ENCODE results near the gene C11orf42. TPM values are rescaled to one million over a fixed set of nuclear protein-coding genes. Genes with fewer than 3 reads are reported as not detected.
"Not testable (repeated sequence)": the region's sequence is repeated elsewhere in the genome, so short reads cannot be mapped to it uniquely, and the experiment has no call there.

The C11orf42 gene
- total RNA-seq, 1 donor from 2014 or later = not detected

DNA sequence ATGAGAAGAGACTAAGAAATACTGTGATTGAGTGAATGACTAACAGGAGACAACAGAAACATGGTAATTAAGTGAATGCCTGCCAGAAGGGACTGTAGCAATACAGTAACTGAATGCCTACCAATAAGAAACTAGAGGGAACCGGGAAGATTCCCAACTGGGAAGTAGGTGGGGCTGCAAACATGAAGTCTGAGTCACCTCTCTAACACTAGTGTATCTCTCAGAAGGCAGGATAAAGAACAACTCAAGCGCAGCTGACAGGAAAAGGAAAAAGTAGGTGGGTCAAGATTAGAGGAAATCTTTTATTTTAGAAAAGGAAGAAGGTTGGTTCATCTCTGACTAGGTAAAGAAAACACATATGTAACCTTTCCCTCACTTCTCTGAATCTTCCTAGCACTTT, 14.0 kb downstream of the C11orf42 start:
- peak; percentile 3 to 87 for DNase-seq (ENCODE audit: low read depth in 2 of 2)

DNA sequence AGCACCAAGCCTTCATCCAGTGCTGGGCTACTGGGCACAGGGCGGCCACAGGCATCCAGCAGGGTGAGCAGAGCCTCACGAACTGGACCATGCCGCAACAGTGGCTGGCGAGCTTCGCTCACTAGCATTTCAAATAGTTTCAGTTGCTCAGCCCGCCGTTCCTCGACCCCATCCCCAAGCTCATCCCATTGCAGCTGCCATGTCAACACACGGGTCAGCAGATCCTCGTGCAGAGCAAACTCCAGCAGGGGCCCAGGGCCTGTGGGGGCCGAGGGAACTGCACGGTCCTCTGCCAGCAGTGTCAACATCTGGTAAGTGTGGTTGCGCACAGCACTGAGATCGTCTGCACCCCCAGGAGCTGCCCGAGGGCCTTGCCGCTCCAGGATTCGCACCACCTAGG, 18.5 kb downstream of the C11orf42 start:
- no peak for DNase-seq (ENCODE audit: low read depth in 2 of 2)

DNA sequence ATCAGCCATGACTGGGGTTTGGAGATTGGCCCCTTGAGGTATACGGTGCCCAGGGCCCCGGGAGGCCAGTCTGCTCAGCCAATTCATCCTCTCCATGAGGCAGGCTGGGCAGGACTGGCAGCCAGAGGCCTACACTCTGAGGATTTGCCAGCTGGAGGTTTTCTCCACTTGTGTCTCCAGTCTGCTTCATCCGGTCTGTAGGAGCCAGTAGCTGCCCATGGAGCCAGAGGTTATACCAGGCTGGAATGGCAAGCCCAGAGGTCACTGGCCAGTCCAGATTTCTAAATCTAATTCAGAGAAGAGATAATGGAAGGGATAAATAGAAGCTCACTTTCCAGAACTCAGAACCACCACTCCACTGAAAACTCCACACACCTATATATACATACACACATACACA, 19.1 kb downstream of the C11orf42 start:
- no peak for DNase-seq (ENCODE audit: low read depth in 2 of 2)

DNA sequence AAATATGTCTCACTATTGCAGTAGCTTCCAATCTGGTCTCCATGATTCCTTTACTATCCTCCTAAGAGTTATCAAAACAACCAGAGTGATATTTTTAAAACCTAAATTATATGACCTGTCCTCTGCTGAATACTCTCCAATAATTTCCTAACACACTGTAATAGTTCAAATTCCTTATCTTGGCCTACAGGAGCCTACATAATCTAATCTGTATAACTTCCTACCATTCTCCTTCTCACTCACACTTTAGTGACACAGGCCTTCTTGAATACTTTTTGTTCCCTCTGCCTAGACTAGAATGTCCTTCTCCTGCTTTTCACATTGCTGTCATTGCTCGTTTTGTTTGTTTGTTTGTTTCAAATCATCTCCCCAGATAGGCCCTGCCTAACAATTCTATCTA, 19.7 kb downstream of the C11orf42 start:
- DNase-seq (ENCODE audit: low read depth in 2 of 2) = no peak

DNA sequence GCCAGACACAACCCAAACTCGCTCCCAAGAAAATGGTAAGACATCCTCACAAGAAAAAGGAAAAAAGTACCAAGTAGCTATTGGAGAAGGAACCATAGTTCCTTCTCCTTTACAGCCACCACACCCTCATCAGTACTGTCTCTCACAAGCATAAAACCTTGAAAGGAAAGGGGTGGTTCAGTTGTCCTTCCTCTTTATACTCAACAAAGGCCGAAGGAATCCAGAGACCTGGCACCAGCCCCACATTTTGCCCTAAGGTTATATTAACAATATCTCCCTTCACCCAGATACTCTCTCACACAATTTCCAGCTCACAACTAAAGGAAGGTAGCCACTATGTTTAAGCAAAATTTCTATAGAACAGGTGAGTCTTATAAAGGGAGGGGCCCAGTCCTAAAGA, 20.5 kb downstream of the C11orf42 start:
- DNase-seq (ENCODE audit: low read depth in 2 of 2) = peak in 1 of 2 donors; percentile 40

DNA sequence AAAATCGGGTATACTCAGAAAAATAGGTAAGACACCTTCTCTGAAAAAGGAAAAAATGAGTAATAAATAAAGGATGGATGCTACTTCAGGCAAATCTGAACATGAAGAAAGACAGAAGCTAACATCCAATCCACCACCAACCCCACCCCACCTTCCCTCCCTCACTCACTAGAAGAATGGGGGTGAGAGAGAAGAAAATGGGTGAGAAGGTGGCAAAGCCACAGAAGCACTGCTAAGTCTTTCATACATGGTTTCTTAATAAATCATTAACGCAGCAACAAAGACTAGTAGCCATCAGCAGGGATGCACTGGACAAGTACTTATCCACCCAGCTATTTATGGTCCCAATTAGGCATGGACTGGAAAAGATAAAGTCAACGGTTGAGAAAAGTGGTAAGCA, 23.2 kb downstream of the C11orf42 start:
- no peak for DNase-seq (ENCODE audit: low read depth in 2 of 2)

DNA sequence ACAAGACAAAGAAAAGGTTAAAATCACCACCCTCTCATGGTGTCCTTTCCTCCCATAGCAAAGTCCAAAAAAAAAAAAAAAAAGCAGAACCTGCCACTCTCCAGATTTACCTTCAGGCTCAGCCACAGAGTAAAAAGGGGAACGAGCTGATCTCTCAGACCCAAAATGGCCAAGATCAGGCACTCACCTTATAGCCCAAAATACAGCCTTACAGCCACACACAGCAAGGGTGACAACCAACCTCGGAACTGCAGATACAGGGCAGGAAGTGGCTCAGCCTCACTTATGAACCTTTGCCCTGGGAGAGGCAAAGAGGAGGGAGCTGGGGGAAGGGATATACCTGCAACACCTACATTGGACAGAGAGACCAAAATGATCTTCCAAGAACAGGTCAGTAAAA, 24.6 kb downstream of the C11orf42 start:
- DNase-seq (ENCODE audit: low read depth in 2 of 2) = no peak

DNA sequence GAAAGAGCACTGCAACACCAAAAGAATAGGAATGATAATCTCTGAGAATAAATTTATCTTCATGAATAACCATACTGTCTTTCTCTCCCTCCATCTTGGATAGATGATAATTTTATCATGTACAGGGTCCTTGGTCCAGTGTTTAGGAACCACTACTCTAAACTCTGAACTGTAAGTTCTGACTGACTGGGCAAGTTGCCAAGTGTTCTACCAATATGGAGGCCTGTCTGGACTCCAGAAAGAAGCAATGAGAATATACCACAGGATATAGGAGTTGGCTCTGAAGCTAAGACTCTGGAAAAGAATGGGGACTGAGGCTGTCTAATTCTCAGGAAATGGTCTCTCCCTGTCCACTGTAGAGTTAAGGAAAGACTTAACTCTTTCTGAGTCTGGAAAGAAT, 27.5 kb downstream of the C11orf42 start:
- no peak for DNase-seq (ENCODE audit: low read depth in 2 of 2)

DNA sequence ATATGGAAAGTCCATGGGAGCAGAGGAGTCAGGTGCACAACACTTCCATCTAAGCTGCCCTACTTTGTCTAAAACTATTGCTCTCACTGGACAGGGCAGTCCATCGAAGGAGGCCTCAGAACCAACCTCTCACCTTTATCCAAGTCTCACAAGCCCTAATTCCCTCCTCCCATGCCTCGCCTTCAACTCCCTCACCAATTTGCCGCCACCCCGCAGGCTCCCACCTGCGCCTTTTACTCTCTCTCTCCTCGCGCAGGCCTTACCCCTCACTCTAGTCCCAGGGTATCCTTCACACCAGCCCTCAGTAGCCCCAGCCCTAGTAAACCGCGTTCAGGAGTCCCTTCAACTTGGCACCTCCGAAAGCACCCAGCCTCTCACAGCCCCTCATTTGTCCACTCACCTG, 28.6 kb downstream of the C11orf42 start:
- DNase-seq (ENCODE audit: low read depth in 2 of 2) = no peak

DNA sequence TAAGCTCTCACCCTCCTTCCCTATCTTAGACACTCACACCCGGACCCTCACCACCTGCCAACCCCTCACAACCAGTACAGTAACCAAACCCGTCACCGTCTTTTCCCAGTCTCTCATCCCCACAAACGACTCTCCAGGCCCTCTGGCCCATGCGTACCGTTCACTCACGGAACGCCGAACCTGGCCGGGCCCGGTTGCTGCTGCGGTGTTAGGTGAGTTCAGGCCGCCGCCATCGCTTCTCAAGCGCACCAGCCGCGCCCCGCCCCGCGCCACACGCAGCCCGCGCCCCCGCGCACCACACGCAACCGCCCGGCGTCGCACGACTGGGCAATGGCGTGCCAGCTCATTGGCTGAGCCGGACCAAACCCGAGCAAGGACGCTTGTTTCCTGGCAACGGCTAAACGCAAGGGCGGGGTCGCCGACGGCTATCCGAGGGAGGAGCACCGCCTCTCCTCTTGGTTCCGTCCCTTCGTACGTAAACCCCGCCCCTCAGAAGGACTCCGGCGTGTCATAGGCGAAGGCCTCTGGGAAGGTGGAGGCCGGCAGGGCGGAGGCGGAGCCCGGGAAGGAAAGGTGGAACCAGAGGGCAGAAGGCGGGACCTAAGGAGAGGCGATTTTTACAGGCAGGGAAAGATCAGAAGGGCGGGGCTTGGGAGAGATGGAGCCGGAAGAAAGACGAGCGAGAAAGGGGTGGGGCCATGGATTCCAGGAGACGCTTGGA, 29.2 kb downstream of the C11orf42 start, which contains the start of gene FHIP1B:
Gene FHIP1B, minus strand, starts transcription at position 250 of the 721 bp plus-strand sequence. CDS start 10,120 bp downstream, outside the sequence.
- peak; percentile 100 for DNase-seq (ENCODE audit: low read depth in 2 of 2)

DNA sequence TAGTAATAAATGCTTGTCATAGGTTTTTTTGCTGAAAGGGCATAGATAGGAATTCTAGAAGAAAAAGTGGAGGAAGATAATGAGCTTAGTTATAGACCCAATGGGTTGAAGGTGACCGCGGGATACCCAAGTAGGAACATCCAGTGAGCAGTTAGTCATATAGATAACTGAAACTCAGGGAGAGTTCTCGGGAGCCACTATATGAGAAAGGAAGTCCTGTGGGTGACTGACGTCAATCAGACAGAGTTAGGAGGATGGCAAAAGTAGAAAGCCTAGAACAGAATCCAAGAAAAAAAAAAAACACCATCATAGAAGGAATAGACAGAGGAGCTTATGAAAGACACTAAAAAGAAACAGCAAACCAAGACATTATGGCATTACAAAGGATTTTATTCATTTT, 31.9 kb downstream of the C11orf42 start:
- no peak for DNase-seq (ENCODE audit: low read depth in 2 of 2)

DNA sequence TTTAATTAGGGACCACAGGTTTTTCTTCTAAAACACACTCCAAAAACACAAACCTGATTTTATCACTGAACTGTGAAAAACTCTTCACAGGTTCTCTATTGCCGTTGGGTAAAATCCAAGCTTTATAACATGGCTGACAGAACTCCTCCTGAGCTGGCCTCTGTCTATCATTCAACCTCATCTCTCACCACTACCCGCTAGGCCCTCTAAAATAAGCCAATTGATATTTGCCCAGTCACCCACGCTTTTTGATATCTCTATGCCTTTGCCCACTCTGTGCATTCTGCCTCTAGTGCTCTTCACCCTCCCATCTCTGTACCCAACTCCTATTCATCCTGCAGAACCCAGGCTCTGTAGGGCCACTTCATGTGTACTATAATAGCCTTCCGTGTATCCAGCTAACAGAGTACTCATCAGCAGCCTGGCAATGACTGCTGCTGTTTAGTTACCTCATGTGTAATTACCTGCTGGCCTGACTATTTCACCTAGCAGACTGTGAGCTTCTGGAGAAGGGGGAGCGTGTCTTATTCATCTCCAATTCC, 32.5 kb downstream of the C11orf42 start:
- DNase-seq (ENCODE audit: low read depth in 2 of 2) = no peak

DNA sequence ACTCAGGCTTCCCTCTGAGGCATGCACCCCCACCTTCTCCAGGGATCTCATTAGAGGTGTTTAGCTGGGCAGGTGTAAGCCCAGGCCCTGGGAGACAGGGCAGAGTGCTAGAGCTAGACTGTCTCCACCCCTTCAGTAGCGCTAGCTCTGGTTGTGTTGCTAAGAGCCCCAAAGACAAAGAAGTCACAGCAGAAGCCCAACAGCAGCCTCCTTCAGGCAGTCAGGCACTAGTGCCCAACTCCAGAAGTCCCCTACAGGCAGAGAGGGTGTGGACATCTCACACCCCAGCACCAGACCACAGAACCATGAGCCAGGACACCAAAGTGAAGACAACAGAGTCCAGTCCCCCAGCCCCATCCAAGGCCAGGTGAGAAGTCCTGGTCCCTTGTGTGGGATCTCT, 33.5 kb downstream of the C11orf42 start, which contains the start of gene CNGA4:
Gene CNGA4, plus strand, starts transcription at position 188 of the 400 bp plus-strand sequence. Its CDS starts 118 bp downstream, at position 306.
- DNase-seq (ENCODE audit: low read depth in 2 of 2) = no peak

DNA sequence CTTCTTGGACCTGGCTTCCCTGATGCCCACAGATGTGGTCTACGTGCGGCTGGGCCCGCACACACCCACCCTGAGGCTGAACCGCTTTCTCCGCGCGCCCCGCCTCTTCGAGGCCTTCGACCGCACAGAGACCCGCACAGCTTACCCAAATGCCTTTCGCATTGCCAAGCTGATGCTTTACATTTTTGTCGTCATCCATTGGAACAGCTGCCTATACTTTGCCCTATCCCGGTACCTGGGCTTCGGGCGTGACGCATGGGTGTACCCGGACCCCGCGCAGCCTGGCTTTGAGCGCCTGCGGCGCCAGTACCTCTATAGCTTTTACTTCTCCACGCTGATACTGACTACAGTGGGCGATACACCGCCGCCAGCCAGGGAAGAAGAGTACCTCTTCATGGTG, 34.8 kb downstream of the C11orf42 start:
- DNase-seq (ENCODE audit: low read depth in 2 of 2) = no peak

DNA sequence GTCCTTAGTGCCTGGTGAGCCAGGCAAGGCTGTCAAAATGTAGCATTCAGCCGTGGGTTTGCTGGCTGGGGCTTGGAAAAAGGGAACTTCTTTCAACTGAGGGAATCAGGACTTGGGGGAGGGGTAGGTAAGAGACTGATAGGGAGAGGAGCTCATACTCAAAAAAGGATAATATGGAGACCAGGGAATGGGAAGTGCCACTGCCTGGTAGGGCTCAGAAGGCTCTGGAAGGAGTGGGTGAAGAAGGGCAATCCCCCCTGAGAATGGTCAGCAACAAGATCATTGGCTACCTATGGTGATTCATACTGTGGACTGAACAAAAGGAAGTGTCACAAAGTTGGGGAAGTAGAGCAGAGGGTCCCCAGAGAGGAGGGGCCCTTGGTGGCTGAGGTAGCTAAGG, 35.4 kb downstream of the C11orf42 start:
- no peak for DNase-seq (ENCODE audit: low read depth in 2 of 2)

DNA sequence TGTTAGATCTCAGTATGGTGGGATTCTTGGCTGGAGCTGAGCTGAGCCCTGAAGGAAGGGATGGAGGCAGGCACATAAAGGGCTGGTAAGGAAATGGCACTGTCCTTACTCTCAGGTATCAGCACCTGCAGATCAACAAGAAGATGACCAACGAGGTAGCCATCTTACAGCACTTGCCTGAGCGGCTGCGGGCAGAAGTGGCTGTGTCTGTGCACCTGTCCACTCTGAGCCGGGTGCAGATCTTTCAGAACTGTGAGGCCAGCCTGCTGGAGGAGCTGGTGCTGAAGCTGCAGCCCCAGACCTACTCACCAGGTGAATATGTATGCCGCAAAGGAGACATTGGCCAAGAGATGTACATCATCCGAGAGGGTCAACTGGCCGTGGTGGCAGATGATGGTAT, 36.0 kb downstream of the C11orf42 start:
- no peak for DNase-seq (ENCODE audit: low read depth in 2 of 2)

DNA sequence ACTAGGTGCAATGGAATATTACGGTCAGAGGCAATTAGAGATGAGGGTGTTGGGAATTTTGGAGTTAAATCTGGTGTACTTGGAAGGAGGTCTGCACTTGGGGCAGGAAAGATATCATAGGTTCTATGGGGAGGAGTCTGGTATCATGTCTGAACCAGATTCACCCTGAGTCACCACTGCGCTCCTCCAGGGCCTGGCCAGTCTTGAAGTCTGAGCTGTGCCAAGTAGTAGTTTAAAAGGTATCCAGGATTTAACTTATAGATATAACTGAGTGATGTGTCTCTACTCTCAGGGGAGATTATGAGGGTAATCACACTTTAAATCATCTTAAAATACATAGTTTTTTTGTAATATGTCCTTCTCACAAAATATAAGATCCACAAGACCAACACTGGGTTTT, 40.2 kb downstream of the C11orf42 start:
- no peak for DNase-seq (ENCODE audit: low read depth in 2 of 2)

DNA sequence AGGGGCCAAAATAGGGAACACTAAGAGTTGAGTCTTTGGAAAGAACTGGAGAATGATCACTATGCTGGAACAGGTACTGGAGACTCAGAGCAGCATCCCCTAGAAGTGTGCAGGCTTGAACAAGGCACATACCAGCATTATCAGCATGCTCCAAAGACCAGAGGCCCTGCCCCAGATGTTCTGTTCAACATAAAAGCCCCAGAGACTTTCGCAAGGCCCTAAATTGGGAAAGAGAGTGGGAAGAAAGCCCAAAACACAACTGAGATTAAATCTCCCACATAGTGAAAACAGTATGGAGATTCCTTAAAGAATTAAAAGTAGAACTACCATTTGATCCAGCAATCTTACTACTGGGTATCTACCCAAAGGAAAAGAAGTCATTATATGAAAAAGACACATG, 42.9 kb downstream of the C11orf42 start:
- DNase-seq (ENCODE audit: low read depth in 2 of 2) = no peak

DNA sequence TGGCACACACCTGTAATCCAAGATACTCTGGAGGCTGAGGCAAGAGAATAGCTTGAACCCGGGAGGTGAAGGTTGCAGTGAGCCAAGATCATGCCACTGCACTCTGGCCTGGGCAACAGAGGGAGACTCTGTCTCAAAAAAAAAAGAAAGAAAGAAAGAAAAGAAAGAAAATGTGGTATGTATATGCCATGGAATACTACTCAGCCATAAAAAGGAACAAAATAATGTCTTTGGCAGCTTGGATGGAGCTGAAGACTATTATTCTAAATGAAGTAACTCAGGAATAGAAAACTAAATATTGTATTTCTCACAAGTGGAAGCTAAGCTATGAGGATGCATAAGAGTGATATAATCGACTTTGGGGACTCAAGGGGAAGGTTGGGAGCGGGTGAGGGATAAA, 43.5 kb downstream of the C11orf42 start:
- not testable (repeated sequence) for DNase-seq (ENCODE audit: low read depth in 2 of 2)

DNA sequence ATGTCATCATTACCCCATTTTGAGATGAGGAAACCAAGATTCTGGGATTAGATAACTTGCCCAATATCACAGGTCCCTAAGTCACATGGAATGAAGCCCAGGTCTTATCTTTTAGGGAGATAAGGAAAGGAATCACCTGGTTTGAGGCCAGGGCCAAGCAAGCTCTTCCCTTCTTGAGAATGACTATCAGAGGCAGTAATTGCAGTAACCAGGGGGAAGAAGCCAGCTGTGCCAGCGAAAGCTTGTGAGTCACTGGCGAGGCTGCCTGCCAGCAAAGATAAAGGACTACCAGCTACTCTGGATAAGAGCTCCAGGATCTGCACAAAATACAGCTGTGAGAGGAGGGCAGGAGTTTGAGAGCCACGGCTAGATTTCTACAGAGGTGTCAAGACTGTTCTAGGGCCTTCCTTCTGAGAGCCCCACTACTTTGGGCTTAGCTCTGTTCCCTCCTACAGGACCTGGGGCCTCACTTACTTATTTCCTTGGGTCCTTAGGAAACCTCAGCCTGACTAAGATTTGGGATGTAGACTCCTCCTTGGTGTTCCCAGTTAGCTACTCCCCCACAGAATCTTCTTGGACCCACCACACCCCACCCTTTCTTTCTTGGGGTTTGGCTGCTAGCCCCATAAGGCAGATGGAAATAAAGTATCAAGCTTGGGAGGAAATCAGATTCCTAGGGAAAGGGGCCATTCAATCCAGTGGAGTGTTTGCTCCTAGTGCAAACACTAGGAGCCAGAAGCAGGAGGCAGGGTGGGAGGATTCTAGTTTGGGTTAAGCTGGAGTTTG, 44.6 kb downstream of the C11orf42 start:
- DNase-seq (ENCODE audit: low read depth in 2 of 2) = peak; percentile 17 to 69

DNA sequence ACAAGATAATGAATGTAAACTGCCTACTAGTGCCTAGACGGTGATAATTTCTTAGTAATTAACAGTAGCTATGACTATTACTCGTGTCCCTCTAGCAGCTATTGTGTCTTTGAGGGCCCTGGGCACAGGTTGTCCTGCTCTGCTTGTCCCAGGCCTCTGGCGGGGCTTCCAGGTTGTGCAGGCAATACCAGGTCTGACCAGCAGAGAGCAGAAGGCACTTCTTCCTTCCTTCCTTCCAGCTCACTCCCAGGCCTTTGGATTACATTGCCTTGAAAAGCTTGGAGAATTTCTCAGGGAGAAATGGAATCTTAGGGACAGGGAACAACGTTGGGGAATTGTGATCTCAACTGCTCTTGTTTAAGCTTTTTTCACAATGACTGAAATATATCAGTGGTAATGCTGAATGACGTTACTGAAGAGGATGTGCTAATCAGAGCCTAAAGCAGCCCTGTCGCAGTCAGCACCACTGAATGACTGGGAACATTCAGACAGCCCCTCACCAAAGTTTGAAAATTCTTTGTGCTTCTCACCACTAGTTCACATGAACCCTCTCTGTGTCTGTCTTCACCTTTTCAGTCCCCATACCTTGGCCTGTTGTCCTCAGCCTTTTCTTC, 45.9 kb downstream of the C11orf42 start:
- DNase-seq (ENCODE audit: low read depth in 2 of 2) = peak; percentile 67 to 70

DNA sequence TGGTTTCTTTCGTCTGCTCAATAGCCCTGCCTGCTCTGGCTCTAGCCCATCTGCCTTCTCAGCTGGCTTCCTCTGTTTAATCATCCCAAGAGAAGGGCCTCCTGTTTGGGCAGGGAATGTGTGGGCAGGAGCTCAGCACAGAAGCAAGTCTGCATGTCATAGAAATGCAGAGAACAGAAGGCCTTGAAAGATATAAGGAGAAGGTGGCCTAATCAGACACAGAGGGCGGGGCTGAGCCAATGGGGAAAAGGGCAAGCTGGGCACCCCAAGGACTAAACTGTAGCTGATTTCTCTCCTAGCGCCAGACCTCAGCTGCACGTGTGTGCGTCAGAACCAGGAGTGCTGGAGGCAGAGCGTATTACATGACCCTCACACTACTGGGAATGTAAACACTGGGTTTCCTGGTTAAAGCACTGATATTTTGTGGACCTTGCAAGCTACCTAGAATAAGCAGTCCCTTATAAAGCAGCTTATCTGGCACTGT, 46.7 kb downstream of the C11orf42 start:
- peak in 1 of 2 donors; percentile 72 for DNase-seq (ENCODE audit: low read depth in 2 of 2)

All from lung microvascular endothelial cell (primary cell).